ENCODE measurements around the gene TIMP4. TPM values are rescaled to one million over a fixed set of nuclear protein-coding genes. Genes with fewer than 3 reads are reported as not detected.

TIMP4 gene
- total RNA-seq = 0.26 and 0.98 TPM in 2 replicates

GRCh38 chr3:12158387-12159226, at the start of gene TIMP4:
Gene TIMP4, minus strand, starts transcription at chr3:12158912. Its CDS starts 72 bp downstream, at chr3:12158840.

Other genes with a start within 250 kb of the TIMP4 start
- 0.33 and 0.43 TPM in 2 replicates for gene SYN2, start 154.5 kb downstream of the TIMP4 start, total RNA-seq
- gene PPARG, start 130.2 kb upstream of the TIMP4 start, total RNA-seq = 47.9 and 53.1 TPM in 2 replicates